Lower leg skin (tissue), 4 donors: ENCODE results near the gene TUBGCP3. TPM values are rescaled to one million over a fixed set of nuclear protein-coding genes. Genes with fewer than 3 reads are reported as not detected.

Source experiments
- DNase-seq, 2 donors: peaks; one replicate each; pipeline ENCODE4 v3.0.0-alpha.2; 2019; ENCODE audit warnings: low spot score in 2 of 2
- H3K4me3 ChIP-seq: fragments of 200-600 bp; sonication (generic); 2 replicates; pipeline ENCODE4 v1.5.1; 2017; ENCODE audit warnings: mild to moderate bottlenecking, low read depth; ENCODE audit not compliant: poor library complexity, severe bottlenecking
- POLR2A ChIP-seq, 2 donors: fragments of 450-650 bp; IDR thresholded peaks; one replicate each; pipeline ENCODE4 v1.6.1; 2016 to 2017; ENCODE audit warnings: antibody characterized with exemption in 2 of 2, mild to moderate bottlenecking in 1 of 2, moderate library complexity in 1 of 2
- WGBS, 2 donors: methylation state at CpG; one replicate each; pipeline ENCODE4 v1.1.5; 2018; 5-methylcytosine and 5-hydroxymethylcytosine counted together
- intact Hi-C: fragments of 100-400 bp; cut with DNase I; formaldehyde crosslinking; loops from one replicate; pipeline ENCODE4 v1.15.0; 2023; ENCODE audit warnings: low total_unique reads
- total RNA-seq, 4 donors: library from RNA; depleted of rRNA; stranded (reverse); fragments of >200 nt; gene quantifications; one replicate each; pipeline ENCODE4 v1.1.0, GENCODE V29; 2016
- TF ChIP-seq, protein P1 (sequence below), 3 donors: fragments of 450-650 bp; IDR thresholded peaks; one replicate each; pipeline ENCODE4 v1.5.1; 2016; ENCODE audit warnings: antibody characterized with exemption in 3 of 3, mild to moderate bottlenecking in 3 of 3, moderate library complexity in 2 of 3

TUBGCP3 gene
- total RNA-seq, 4 donors from 2014 or later: 20.0 to 35.4 (median 22.9) TPM

DNA sequence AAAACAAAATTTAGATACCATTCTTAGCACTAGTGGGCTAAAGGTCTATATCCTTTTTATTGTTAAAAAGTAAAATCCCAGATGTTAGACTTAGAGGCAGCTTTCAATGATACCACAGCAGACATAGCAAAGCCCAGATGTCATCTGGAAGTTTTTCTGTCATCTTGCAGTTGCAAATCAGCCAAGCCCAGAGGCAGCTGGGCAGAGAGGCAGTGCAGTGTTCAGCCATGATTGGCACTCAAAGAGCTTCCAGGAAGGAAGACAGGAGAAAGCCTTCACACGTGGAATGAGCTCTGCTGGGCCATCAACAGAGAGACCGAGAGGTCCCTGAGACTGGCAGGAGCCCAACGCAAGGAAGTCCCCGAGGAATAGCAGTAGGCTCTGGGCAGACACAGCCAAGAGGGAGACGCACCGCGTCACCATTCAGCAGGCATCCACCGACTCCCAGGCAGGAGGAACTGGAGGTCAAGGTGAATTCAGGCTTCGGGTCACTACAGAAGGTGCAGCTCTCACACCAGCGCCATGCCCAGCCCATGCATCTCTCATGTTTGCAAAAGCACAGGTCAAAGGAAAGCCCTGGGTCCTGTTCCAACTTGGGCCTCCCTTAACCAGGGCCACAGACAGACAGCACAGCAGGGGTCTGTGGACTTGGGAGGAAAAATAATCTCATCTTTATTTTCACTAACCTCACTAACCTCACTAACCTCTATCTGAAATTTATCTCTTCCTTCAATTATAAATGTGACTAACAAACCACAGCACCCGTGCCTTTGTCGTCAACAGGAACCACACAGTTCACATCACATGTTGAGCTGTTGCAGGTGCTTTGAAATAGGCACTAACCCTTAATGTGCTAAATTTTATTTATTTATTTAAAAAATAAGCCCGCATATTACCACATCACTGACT lies 54.9 kb downstream of the TUBGCP3 start:
- TF ChIP-seq, protein P1, sequence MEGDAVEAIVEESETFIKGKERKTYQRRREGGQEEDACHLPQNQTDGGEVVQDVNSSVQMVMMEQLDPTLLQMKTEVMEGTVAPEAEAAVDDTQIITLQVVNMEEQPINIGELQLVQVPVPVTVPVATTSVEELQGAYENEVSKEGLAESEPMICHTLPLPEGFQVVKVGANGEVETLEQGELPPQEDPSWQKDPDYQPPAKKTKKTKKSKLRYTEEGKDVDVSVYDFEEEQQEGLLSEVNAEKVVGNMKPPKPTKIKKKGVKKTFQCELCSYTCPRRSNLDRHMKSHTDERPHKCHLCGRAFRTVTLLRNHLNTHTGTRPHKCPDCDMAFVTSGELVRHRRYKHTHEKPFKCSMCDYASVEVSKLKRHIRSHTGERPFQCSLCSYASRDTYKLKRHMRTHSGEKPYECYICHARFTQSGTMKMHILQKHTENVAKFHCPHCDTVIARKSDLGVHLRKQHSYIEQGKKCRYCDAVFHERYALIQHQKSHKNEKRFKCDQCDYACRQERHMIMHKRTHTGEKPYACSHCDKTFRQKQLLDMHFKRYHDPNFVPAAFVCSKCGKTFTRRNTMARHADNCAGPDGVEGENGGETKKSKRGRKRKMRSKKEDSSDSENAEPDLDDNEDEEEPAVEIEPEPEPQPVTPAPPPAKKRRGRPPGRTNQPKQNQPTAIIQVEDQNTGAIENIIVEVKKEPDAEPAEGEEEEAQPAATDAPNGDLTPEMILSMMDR (IDR thresholded peaks at IDR 0.05): no peak
- TF ChIP-seq POLR2A (IDR thresholded peaks at IDR 0.05): no peak
- DNase-seq: no peak
- WGBS, 2 donors: 77% methylated on average over 9 to 13 of the region's 13 CpGs
- intact Hi-C loops: no loop called here
- no peak overlapping the region for H3K4me3 ChIP-seq

DNA sequence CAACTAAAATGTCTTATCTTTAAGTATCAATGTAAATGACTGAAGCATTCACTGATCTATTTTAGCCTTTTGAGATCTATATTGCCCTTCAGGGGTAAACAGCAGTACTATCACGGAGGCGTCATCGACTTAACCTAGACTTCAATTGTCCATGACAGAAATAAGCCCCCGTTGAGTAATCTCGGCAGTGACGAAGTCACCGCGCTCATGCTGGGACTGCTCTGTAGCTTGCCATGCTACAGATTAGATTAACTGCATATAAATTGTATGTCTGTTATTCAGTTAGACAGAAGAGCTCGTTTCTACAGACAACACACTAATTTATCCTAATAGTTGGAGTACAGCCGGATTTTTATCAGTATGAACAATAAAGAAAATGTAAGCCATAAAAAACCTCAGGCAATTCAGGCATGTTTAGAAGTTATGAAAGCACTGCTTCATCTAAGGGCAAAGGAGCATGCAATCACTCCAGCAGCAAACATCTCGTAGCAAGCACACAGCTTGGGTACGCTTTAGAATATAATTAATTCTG lies 56.6 kb downstream of the TUBGCP3 start:
- TF ChIP-seq POLR2A (IDR thresholded peaks at IDR 0.05): no peak
- TF ChIP-seq, protein P1 (IDR thresholded peaks at IDR 0.05): no peak
- no peak overlapping the region for H3K4me3 ChIP-seq
- WGBS, 2 donors: 71 to 85% methylated on average over 12 of the region's 12 CpGs
- DNase-seq: no peak
- intact Hi-C loops: no loop called here

DNA sequence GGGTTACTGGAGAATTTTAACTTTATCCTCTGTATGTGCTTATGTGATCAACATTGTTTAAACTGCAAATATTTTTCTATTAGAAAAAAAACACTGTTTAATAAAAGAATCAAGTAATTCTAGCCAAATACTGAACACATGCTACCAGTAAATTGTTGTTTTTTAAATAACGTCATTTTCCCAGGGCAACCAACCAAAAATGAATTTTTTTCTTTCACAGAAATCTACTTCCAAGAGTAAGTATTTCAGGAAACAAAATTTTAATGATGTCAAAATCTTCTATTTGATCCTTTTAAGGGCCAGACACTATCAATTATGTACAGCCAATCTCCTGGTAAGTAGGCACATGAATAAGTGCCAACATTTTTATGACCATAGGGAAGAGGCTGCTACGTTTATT lies 57.1 kb downstream of the TUBGCP3 start:
- 37 to 48% methylated on average over 2 of the region's 2 CpGs for WGBS, 2 donors
- no peak overlapping the region for H3K4me3 ChIP-seq
- no peak for DNase-seq
- intact Hi-C loops: no loop called here
- no peak for TF ChIP-seq POLR2A (IDR thresholded peaks at IDR 0.05)
- TF ChIP-seq, protein P1 (IDR thresholded peaks at IDR 0.05): no peak

DNA sequence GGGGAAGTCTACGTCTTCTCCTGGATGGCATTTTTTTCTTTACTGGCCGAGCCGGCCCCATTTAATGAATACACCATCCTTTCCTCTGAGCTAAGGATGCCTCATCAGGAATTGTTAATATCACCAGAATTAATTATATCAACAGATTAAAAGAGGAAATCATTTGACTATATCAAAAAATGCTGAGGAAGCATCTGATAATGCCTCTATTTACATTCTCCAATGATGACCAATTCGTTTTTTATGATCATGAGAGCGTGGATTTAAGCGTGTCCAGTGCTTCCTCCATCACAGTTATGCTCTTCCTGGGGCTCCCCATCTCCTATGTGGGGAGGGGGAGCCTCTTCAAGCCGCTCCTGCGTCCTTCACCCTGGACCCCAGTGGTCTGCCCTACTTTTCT lies 58.7 kb downstream of the TUBGCP3 start:
- intact Hi-C loops: no loop called here
- DNase-seq: no peak
- no peak overlapping the region for H3K4me3 ChIP-seq
- 97% methylated on average over 8 of the region's 8 CpGs for WGBS, 2 donors
- no peak for TF ChIP-seq POLR2A (IDR thresholded peaks at IDR 0.05)
- TF ChIP-seq, protein P1 (IDR thresholded peaks at IDR 0.05): no peak

DNA sequence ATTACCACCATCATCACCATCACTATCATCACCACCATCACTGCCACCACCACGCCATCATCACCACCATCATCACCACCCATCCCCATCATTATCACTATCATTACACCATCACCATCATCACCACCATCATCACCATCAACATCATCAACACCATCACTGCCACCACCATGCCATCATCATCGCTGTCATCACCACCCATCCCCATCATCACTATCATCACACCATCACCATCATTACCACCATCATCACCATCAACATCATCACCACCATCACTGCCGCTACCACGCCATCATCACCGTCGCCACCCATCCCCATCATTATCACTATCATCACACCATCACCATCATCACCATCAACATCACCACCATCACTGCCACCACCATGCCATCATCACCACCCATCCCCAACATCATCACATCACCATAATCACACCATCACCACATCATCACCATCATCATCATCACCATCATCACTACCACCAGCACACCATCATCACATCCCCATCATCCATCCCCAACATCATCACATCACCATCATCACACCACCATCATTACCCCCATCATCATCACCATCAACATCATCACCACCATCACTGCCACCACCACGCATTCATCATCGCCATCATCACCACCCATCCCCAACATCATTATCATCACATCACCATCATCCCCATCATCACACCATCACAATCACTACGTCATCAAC lies 61.7 kb downstream of the TUBGCP3 start:
- TF ChIP-seq POLR2A (IDR thresholded peaks at IDR 0.05): no peak
- TF ChIP-seq, protein P1 (IDR thresholded peaks at IDR 0.05): no peak
- WGBS, 2 donors: 93 to 97% methylated on average over 9 of the region's 9 CpGs
- no peak overlapping the region for H3K4me3 ChIP-seq
- intact Hi-C loops: no loop called here
- no peak for DNase-seq
